Keratinocyte (primary cell): ENCODE data around the gene MCCD1. TPM values are rescaled to one million over a fixed set of nuclear protein-coding genes. Genes with fewer than 3 reads are reported as not detected.

ENCODE experiments used
- DNase-seq: peaks from one replicate; pipeline ENCODE4 v3.0.0-alpha.2; 2011; ENCODE audit warnings: low read depth, missing footprints, low spot score
- FAIRE-seq: peaks from 2 replicates; lab custom pipeline; 2011; peaks lifted over from hg19 to GRCh38; lab: Jason Lieb, UNC
- H2AFZ ChIP-seq: 2 replicates; pipeline ENCODE4 v1.6.0; 2012; ENCODE audit warnings: low read length, control low read depth, inconsistent platforms; ENCODE audit not compliant: control insufficient read depth
- H3K27ac ChIP-seq: 2 replicates; pipeline ENCODE4 v1.5.1; 2011; ENCODE audit warnings: low read length; ENCODE audit not compliant: control insufficient read depth, insufficient read depth
- H3K27me3 ChIP-seq: 3 replicates; pipeline ENCODE4 v1.6.0; 2011; ENCODE audit warnings: low read length; ENCODE audit not compliant: control insufficient read depth, insufficient read depth; ENCODE audit errors: extremely low read depth
- H3K36me3 ChIP-seq, 2 experiments: 2 replicates in 1 of 2; 3 replicates in 1 of 2; pipeline ENCODE4 v1.5.1; 2011; ENCODE audit warnings: low read length in 2 of 2, mild to moderate bottlenecking in 1 of 2; ENCODE audit not compliant: control insufficient read depth in 2 of 2, insufficient read depth in 2 of 2; ENCODE audit errors: extremely low read depth in 1 of 2
- H3K4me1 ChIP-seq: 3 replicates; pipeline ENCODE4 v1.5.1; 2011; ENCODE audit warnings: low read length; ENCODE audit not compliant: control insufficient read depth, insufficient read depth; ENCODE audit errors: extremely low read depth
- H3K4me2 ChIP-seq: 3 replicates; pipeline ENCODE4 v1.6.0; 2011; ENCODE audit warnings: low read depth, low read length; ENCODE audit not compliant: control insufficient read depth, insufficient read depth; ENCODE audit errors: extremely low read depth
- H3K4me3 ChIP-seq, 3 experiments: fragments of 200-600 bp in 1 of 3; sonication (generic) in 1 of 3; 2 replicates in 2 of 3; 3 replicates in 1 of 3; pipeline ENCODE4 v1.5.1; 2011 to 2016; ENCODE audit warnings: low read length in 3 of 3, mild to moderate bottlenecking in 3 of 3, control low read depth in 2 of 3, inconsistent platforms in 1 of 3, low read depth in 1 of 3, mixed read lengths in 1 of 3, mixed run types in 1 of 3, moderate library complexity in 1 of 3; ENCODE audit not compliant: control insufficient read depth in 2 of 3, insufficient read depth in 2 of 3; ENCODE audit errors: extremely low read depth in 1 of 3
- H3K79me2 ChIP-seq: 2 replicates; pipeline ENCODE4 v1.6.0; 2012; ENCODE audit warnings: low read length; ENCODE audit not compliant: control insufficient read depth, insufficient read depth
- H3K9ac ChIP-seq: 3 replicates; pipeline ENCODE4 v1.6.0; 2011; ENCODE audit warnings: low read length; ENCODE audit not compliant: control insufficient read depth, insufficient read depth; ENCODE audit errors: extremely low read depth
- H3K9me1 ChIP-seq: 3 replicates; pipeline ENCODE4 v1.6.0; 2011; ENCODE audit warnings: low read length; ENCODE audit not compliant: control insufficient read depth, insufficient read depth; ENCODE audit errors: extremely low read depth
- H3K9me3 ChIP-seq: 2 replicates; pipeline ENCODE4 v1.5.1; 2012; ENCODE audit warnings: low read depth, low read length; ENCODE audit not compliant: control insufficient read depth
- H4K20me1 ChIP-seq: 3 replicates; pipeline ENCODE4 v1.6.0; 2011; ENCODE audit warnings: low read length; ENCODE audit not compliant: control insufficient read depth, insufficient read depth; ENCODE audit errors: extremely low read depth
- CTCF ChIP-seq, 3 experiments: IDR thresholded peaks in 1 of 3; conservative IDR thresholded peaks in 1 of 3; optimal IDR thresholded peaks in 1 of 3; 2 replicates in 2 of 3; 3 replicates in 1 of 3; pipeline versions ENCODE3 to v1.5.1; 2011; ENCODE audit warnings: low read length in 3 of 3, mild to moderate bottlenecking in 3 of 3, moderate library complexity in 2 of 3, control low read depth in 1 of 3, inconsistent platforms in 1 of 3; ENCODE audit not compliant: insufficient read depth in 2 of 3; ENCODE audit errors: extremely low read depth in 1 of 3
- EZH2 ChIP-seq: IDR thresholded peaks from one replicate; pipeline ENCODE4 v1.6.1; 2012; ENCODE audit warnings: inconsistent platforms, mild to moderate bottlenecking, low read length, moderate library complexity
- dilution Hi-C: fragments of 300-500 bp; cut with MboI; formaldehyde crosslinking; loops from one replicate; pipeline ENCODE4 v1.7.0; 2020; ENCODE audit warnings: low sequenced_read_pairs; ENCODE audit not compliant: extremely low pct_ligation_motif_present
- polyA plus RNA-seq, 5 experiments: library from polyadenylated mRNA; depleted of rRNA in 3 of 5; stranded (reverse) in 3 of 5; stranded (forward) in 1 of 5; unstranded in 1 of 5; fragments of >200 nt; gene quantifications; 1 replicate in 1 of 5; 2 replicates in 3 of 5; 3 replicates in 1 of 5; pipeline versions ENCODE4 v1.2.1 to v1.2.3, GENCODE V29; 2011 to 2012; ENCODE audit warnings: missing spikeins in 2 of 5, low read depth in 1 of 5, low replicate concordance in 1 of 5

The MCCD1 gene
- polyA plus RNA-seq, 1 donor (not counting 4 experiments of a cell fraction or from before 2014, with no cell fraction given), result not detected

GRCh38 chr6:31572041-31572911 lies 43.5 kb downstream of the MCCD1 start, which contains the start of gene LTA:
TSS of gene LTA (plus strand) at chr6:31572289. CDS start at chr6:31572743, 454 bp downstream.
- Histone ChIP-seq H3K9ac (no peak within 1 kb of the TSS), H3K79me2 (no peaks in the 10 kb centered on the region), H2AFZ (no peak within 1 kb of the TSS), H3K4me1 (peaks cover 8% of the 10 kb centered on the region), H3K9me1 (no peaks in the 10 kb centered on the region), H4K20me1 (no peaks in the 10 kb centered on the region), H3K27ac (no peak within 1 kb of the TSS), H3K27me3 (no peaks in the 10 kb centered on the region), H3K36me3 (no peaks in the 10 kb centered on the region), H3K4me3 (no peak within 1 kb of the TSS), H3K4me2 (no peak within 1 kb of the TSS), H3K9me3 (no peaks in the 10 kb centered on the region)
- TF ChIP-seq EZH2 (no peak), CTCF (optimal IDR thresholded peaks at IDR 0.05 in 1 of 3, IDR thresholded peaks at IDR 0.05 in 1 of 3, conservative IDR thresholded peaks at IDR 0.05 in 1 of 3; ENCODE audit: extremely low read depth in 1 of 3, insufficient read depth in 2 of 3, low read length in 3 of 3) (no peak)
- FAIRE-seq (no peak), DNase-seq (no peak)
- dilution Hi-C loops, result no loop called here

GRCh38 chr6:31573239-31574105 lies 44.7 kb downstream of the MCCD1 start:
- Histone ChIP-seq H2AFZ (no peak overlapping the region), H3K36me3 (no peaks in the 10 kb centered on the region), H3K4me3 (no peak overlapping the region), H3K4me2 (no peak overlapping the region), H3K9me3 (no peaks in the 10 kb centered on the region), H3K27me3 (no peaks in the 10 kb centered on the region), H3K9ac (no peak overlapping the region), H3K4me1 (peaks cover 15% of the 10 kb centered on the region), H3K27ac (no peak overlapping the region), H4K20me1 (no peaks in the 10 kb centered on the region), H3K79me2 (no peaks in the 10 kb centered on the region), H3K9me1 (no peaks in the 10 kb centered on the region)
- DNase-seq, result no peak
- no peak for FAIRE-seq
- dilution Hi-C loops, result no loop called here
- TF ChIP-seq CTCF (optimal IDR thresholded peaks at IDR 0.05 in 1 of 3, IDR thresholded peaks at IDR 0.05 in 1 of 3, conservative IDR thresholded peaks at IDR 0.05 in 1 of 3; ENCODE audit: extremely low read depth in 1 of 3, insufficient read depth in 2 of 3, low read length in 3 of 3) (no peak), EZH2 (no peak)
